DOHH2 (cell line): ENCODE measurements around the gene NMRK1.

Experiments
- H3F3A ChIP-seq: fragments of 200-600 bp; sonication (generic), shearing (Covaris generic); 2 replicates; pipeline ENCODE4 v1.6.0; 2016; ENCODE audit warnings: antibody characterized with exemption, mild to moderate bottlenecking; ENCODE audit not compliant: control insufficient read depth, insufficient read depth
- H3K27ac ChIP-seq: fragments of 200-600 bp; sonication (generic); 2 replicates; pipeline ENCODE4 v1.5.1; 2014; ENCODE audit warnings: low read depth, mild to moderate bottlenecking, low read length, moderate library complexity
- H3K27me3 ChIP-seq: fragments of 200-600 bp; sonication (generic); 2 replicates; pipeline ENCODE4 v1.6.1; 2014; ENCODE audit warnings: mild to moderate bottlenecking, low read length, mixed read lengths; ENCODE audit not compliant: control insufficient read depth
- H3K36me3 ChIP-seq: fragments of 200-600 bp; sonication (generic); 2 replicates; pipeline ENCODE4 v1.6.1; 2014; ENCODE audit warnings: mild to moderate bottlenecking, low read length, moderate library complexity, mixed read lengths; ENCODE audit not compliant: control insufficient read depth
- H3K4me1 ChIP-seq: fragments of 200-600 bp; sonication (generic); 2 replicates; pipeline ENCODE4 v1.6.1; 2014; ENCODE audit warnings: mild to moderate bottlenecking, low read length, mixed read lengths; ENCODE audit not compliant: control insufficient read depth
- H3K4me2 ChIP-seq: fragments of 200-600 bp; sonication (generic); 2 replicates; pipeline ENCODE4 v1.6.0; 2014; ENCODE audit warnings: mild to moderate bottlenecking, low read length, moderate library complexity
- H3K4me3 ChIP-seq: fragments of 200-600 bp; sonication (generic); 2 replicates; pipeline ENCODE4 v1.5.1; 2014; ENCODE audit warnings: mild to moderate bottlenecking, low read length, mixed read lengths
- H3K79me2 ChIP-seq: fragments of 200-600 bp; sonication (generic); 2 replicates; pipeline ENCODE4 v1.6.1; 2014; ENCODE audit warnings: mild to moderate bottlenecking, low read length, mixed read lengths; ENCODE audit not compliant: control insufficient read depth
- H3K9me2 ChIP-seq: fragments of 200-600 bp; sonication (generic); replicated peaks from 2 replicates; pipeline ENCODE4 v1.6.1; 2014; ENCODE audit warnings: mild to moderate bottlenecking, low read length, mixed read lengths; ENCODE audit not compliant: control insufficient read depth
- H3K9me3 ChIP-seq: fragments of 200-600 bp; sonication (generic); 2 replicates; pipeline ENCODE4 v1.6.1; 2014; ENCODE audit warnings: antibody characterized with exemption, low read length, mixed read lengths; ENCODE audit not compliant: control insufficient read depth, insufficient read depth
- H4K20me1 ChIP-seq: fragments of 200-600 bp; sonication (generic); 2 replicates; pipeline ENCODE4 v1.6.0; 2014; ENCODE audit warnings: low read depth, mild to moderate bottlenecking, antibody characterized with exemption, low read length, moderate library complexity; ENCODE audit not compliant: control insufficient read depth, insufficient read depth
- CTCF ChIP-seq: fragments of 200-600 bp; sonication (generic); IDR thresholded peaks from one replicate; pipeline ENCODE4 v1.5.1; 2014; ENCODE audit warnings: antibody characterized with exemption, mild to moderate bottlenecking, low read depth, low read length; ENCODE audit not compliant: poor library complexity, severe bottlenecking
- EZH2phosphoT487 ChIP-seq: fragments of 200-600 bp; sonication (generic); IDR thresholded peaks from 2 replicates; pipeline ENCODE4 v1.6.1; 2017; ENCODE audit warnings: borderline replicate concordance, mild to moderate bottlenecking, antibody characterized with exemption, low read length, moderate library complexity, mixed read lengths

NMRK1 gene

GRCh38 chr9:75132244-75132643 is 44.3 kb upstream of the NMRK1 start:
- no peaks in the 10 kb centered on the region for H3K9me2 ChIP-seq
- no peak overlapping the region for H3K27ac ChIP-seq
- peaks cover 20% of the 10 kb centered on the region for H3K36me3 ChIP-seq
- no peaks in the 10 kb centered on the region for H3K27me3 ChIP-seq
- no peaks in the 10 kb centered on the region for H3F3A ChIP-seq
- H3K4me3 ChIP-seq, result no peak overlapping the region
- TF ChIP-seq CTCF (no peak), EZH2phosphoT487 (no peak)
- H3K4me1 ChIP-seq, result no peaks in the 10 kb centered on the region
- H3K4me2 ChIP-seq, result no peak overlapping the region
- H3K79me2 ChIP-seq, result no peaks in the 10 kb centered on the region
- no peaks in the 10 kb centered on the region for H4K20me1 ChIP-seq
- no peaks in the 10 kb centered on the region for H3K9me3 ChIP-seq

- TF ChIP-seq EZH2phosphoT487 (no peak), CTCF (no peak)
- H3K27me3 ChIP-seq, result no peaks in the 10 kb centered on the region
- no peak overlapping the region for H3K4me3 ChIP-seq
- H3K27ac ChIP-seq, result no peak overlapping the region
- no peaks in the 10 kb centered on the region for H3F3A ChIP-seq
- H3K36me3 ChIP-seq, result peaks cover 18% of the 10 kb centered on the region
- no peaks in the 10 kb centered on the region for H3K4me1 ChIP-seq
- no peaks in the 10 kb centered on the region for H3K9me2 ChIP-seq
- no peaks in the 10 kb centered on the region for H4K20me1 ChIP-seq
- no peak overlapping the region for H3K4me2 ChIP-seq
- H3K9me3 ChIP-seq, result no peaks in the 10 kb centered on the region
- H3K79me2 ChIP-seq, result no peaks in the 10 kb centered on the region
These were observed 43.7 kb upstream of the NMRK1 start for GRCh38 chr9:75131700-75132099.

GRCh38 chr9:75130621-75131230 is 42.8 kb upstream of the NMRK1 start:
- no peaks in the 10 kb centered on the region for H3K79me2 ChIP-seq
- H3K4me3 ChIP-seq, result no peak overlapping the region
- H3K4me2 ChIP-seq, result no peak overlapping the region
- no peaks in the 10 kb centered on the region for H3K4me1 ChIP-seq
- peaks cover 14% of the 10 kb centered on the region for H3K36me3 ChIP-seq
- H3K9me2 ChIP-seq, result no peaks in the 10 kb centered on the region
- H3K27ac ChIP-seq, result no peak overlapping the region
- H3K9me3 ChIP-seq, result no peaks in the 10 kb centered on the region
- TF ChIP-seq CTCF (no peak), EZH2phosphoT487 (no peak)
- H3F3A ChIP-seq, result no peaks in the 10 kb centered on the region
- no peaks in the 10 kb centered on the region for H4K20me1 ChIP-seq
- no peaks in the 10 kb centered on the region for H3K27me3 ChIP-seq
